ENCODE measurements around the gene POU2F2. TPM values are rescaled to one million over a fixed set of nuclear protein-coding genes. Genes with fewer than 3 reads are reported as not detected.

POU2F2 gene
- total and polyA plus RNA-seq, 10 of the 15 experiments (the other 5 are each of a cell fraction or from before 2014, with no cell fraction given), result 4.4 to 62.4 (median 37.9) TPM

DNA sequence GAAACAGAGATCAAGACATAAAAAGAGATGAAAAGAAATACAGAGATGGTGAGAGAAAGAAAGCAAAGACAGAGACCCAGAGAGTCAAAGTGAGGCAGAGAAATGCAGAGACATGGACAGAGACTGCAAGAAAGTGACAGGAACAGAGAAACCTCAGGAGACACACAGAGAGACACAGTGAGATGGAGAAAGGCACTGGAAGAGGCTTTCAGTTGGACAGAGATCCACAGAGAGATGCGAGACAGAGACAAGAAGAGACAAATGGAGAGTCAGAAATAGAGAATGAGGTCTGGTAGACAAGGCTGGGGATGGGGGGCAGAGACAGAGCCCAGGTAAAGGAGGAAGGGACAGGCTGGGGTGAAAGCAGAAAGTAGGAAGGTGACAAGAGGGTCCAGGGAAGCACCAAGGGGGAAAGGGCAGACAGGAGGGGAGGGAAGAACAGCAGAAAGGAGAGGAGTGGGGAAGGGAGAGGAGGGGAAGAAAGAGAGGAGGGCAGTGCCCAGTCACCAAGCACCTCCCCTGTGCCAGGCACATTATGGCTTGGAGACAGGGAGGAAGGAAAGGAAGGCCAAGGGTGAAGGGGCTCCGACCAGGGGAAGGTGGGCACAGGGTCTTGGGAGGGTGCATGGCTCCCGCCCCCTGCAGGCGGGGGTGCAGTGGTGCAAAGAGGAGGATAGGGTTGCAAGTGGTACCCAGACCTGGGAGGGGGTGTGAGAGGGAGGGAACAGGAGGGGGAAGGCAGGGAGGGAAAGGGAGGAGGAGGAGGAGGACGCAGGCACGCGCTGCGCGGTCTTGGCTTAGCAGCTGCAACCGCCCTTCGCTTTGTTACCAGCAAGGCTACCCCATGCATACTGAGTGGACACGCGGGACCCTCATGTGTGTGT is 46.8 kb upstream of the POU2F2 start:
- Histone ChIP-seq H3K9me3 (replicated peaks; ENCODE audit: control insufficient read depth, insufficient read depth, low read length) (no peaks in the 10 kb centered on the region), H3K4me2 (ENCODE audit: control insufficient read depth, insufficient read depth) (no peak overlapping the region), H3K4me1 (ENCODE audit: control insufficient read depth, insufficient read depth, low read length) (no peaks in the 10 kb centered on the region), H3K27ac (ENCODE audit: control insufficient read depth, insufficient read depth) (no peak overlapping the region), H3K27me3 (replicated peaks in 1 of 2; ENCODE audit: control insufficient read depth in 2 of 2, insufficient read depth in 2 of 2, low read length in 1 of 2) (peaks cover 9 to 32% of the 10 kb centered on the region in 2 experiments), H4K20me1 (ENCODE audit: control insufficient read depth, insufficient read depth) (no peaks in the 10 kb centered on the region; the same call in 1 of the 2 replicates), H3K9ac (ENCODE audit: control insufficient read depth, insufficient read depth, low read length) (no peak overlapping the region), H2AFZ (ENCODE audit: control insufficient read depth, low read depth, low read length) (no peak overlapping the region), H3K79me2 (ENCODE audit: control insufficient read depth, insufficient read depth, low read length) (no peaks in the 10 kb centered on the region), H3K36me3 (ENCODE audit: control insufficient read depth in 2 of 2, insufficient read depth in 2 of 2, low read length in 1 of 2) (no peaks in the 10 kb centered on the region), H3K4me3 (no peak overlapping the region)
- TF ChIP-seq, protein P1, sequence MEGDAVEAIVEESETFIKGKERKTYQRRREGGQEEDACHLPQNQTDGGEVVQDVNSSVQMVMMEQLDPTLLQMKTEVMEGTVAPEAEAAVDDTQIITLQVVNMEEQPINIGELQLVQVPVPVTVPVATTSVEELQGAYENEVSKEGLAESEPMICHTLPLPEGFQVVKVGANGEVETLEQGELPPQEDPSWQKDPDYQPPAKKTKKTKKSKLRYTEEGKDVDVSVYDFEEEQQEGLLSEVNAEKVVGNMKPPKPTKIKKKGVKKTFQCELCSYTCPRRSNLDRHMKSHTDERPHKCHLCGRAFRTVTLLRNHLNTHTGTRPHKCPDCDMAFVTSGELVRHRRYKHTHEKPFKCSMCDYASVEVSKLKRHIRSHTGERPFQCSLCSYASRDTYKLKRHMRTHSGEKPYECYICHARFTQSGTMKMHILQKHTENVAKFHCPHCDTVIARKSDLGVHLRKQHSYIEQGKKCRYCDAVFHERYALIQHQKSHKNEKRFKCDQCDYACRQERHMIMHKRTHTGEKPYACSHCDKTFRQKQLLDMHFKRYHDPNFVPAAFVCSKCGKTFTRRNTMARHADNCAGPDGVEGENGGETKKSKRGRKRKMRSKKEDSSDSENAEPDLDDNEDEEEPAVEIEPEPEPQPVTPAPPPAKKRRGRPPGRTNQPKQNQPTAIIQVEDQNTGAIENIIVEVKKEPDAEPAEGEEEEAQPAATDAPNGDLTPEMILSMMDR (IDR thresholded peaks at IDR 0.05 in 2 of 3, conservative IDR thresholded peaks at IDR 0.05 in 1 of 3; ENCODE audit: control insufficient read depth in 2 of 3, extremely low read depth in 1 of 3, insufficient read depth in 1 of 3, low read depth in 3 of 3, low read length in 3 of 3), result peak; percentile 33 to 59 (median 39); a peak in 5 of 6 replicates
- TF ChIP-seq, protein P2, sequence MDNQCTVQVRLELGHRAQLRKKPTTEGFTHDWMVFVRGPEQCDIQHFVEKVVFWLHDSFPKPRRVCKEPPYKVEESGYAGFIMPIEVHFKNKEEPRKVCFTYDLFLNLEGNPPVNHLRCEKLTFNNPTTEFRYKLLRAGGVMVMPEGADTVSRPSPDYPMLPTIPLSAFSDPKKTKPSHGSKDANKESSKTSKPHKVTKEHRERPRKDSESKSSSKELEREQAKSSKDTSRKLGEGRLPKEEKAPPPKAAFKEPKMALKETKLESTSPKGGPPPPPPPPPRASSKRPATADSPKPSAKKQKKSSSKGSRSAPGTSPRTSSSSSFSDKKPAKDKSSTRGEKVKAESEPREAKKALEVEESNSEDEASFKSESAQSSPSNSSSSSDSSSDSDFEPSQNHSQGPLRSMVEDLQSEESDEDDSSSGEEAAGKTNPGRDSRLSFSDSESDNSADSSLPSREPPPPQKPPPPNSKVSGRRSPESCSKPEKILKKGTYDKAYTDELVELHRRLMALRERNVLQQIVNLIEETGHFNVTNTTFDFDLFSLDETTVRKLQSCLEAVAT (IDR thresholded peaks at IDR 0.05), result no peak
- ATAC-seq, result peak; percentile 55
- no TSS peak for BruUV-seq (replicated peaks)
- POLR2A ChIA-PET, result no interaction called here
- no peak for FAIRE-seq
- DNase-seq (ENCODE audit: low read depth, low spot score), result no peak
- intact Hi-C loops (cut with micrococcal nuclease; ENCODE audit: unreplicated experiment) (no loop called here), in situ Hi-C loops (cut with MboI) (no loop called here)
- SMC1A ChIA-PET (ENCODE audit: uncharacterized antibody, unreplicated experiment), result no interaction called here
- CTCF ChIA-PET, result no interaction called here
- WGBS (ENCODE audit: insufficient coverage, insufficient replicate concordance, low lambda C conversion rate, missing lambda C conversion rate), result 3% methylated on average over 13 of the region's 13 CpGs
- RAD21 ChIA-PET (ENCODE audit: unreplicated experiment), result no interaction called here

All from GM12878 (cell line).